Stimulated activated CD8-positive, alpha-beta memory T cell treated with anti-CD3 and anti-CD28 coated beads, Interleukin-4, amount 100 ng/mL, for 48 hours (primary cell): ENCODE results near the gene HID1.
A peak's percentile ranks its signal among the peaks of the same experiment; 100 is the strongest.
"Not testable (repeated sequence)": the region's sequence is repeated elsewhere in the genome, so short reads cannot be mapped to it uniquely, and the experiment has no call there.

Source experiments
- DNase-seq: peaks from one replicate; pipeline ENCODE4 v3.0.0-alpha.2; 2020

The HID1 gene

GRCh38 chr17:74995847-74996246, 23.3 kb upstream of the HID1 start:
- DNase-seq = no peak

- DNase-seq = no peak
Measured at GRCh38 chr17:74994440-74994839, 21.9 kb upstream of the HID1 start.

GRCh38 chr17:74992223-74992622, 19.7 kb upstream of the HID1 start:
- DNase-seq = no peak

DNA sequence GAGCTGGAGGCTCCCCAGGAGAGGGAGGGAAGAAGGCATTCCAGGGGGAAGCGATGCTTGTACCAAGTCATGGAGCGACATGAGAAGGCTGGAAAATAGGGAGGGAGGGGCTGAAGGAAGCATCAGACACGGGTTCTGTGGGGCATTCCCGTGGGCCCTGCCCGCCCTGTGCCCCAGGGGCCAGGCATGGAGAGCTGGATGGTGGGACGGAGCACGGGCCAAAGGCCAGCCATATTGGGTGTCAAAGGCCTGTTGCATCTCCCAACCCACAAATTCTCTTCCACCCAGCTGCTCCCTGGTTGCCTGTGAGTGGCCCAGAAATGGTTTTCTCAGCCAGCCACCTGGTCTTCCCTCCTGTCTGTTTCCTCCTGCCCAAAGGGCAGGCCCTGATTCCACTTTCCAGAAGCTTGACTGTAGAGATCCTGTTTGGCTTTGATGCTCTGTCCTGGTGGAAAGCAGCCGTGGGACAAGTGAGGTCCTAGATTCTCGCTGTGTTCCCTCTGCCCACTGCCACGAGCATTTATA, 18.1 kb upstream of the HID1 start:
- DNase-seq = no peak

- DNase-seq = peak; percentile 39
Measured at GRCh38 chr17:74987909-74988711, 15.6 kb upstream of the HID1 start.

DNA sequence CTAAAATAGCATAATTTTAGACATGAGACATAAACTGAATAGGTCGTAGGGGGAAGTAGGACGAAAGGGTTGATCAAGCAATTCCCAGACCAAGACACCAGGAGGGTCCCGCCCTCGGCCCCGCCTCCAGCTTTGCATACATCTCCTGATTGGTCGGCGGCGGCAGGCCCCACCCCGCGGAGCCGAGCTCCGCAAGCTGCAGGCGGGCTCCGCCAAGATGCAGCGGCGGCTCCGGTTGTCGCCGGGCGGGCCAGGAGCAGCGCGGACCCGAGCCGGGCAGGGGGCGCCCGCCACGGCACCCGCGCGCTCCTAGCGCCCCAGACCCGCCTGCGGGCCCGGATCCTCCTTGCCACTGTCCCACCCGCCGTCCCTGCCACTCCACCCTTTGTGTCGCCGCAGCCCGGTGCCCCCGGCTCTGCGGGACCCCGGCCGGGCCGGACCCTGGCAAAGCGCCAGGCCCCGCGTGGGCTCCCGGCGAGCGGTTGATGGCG, 14.9 kb upstream of the HID1 start, which contains the start of gene CDR2L:
CDR2L (plus strand) TSS at position 215 of the 491 bp plus-strand sequence. CDS start 412 bp downstream, outside the sequence.
- DNase-seq = peak; percentile 96

- DNase-seq = no peak
Measured at GRCh38 chr17:74986206-74986576, 13.6 kb upstream of the HID1 start.

DNA sequence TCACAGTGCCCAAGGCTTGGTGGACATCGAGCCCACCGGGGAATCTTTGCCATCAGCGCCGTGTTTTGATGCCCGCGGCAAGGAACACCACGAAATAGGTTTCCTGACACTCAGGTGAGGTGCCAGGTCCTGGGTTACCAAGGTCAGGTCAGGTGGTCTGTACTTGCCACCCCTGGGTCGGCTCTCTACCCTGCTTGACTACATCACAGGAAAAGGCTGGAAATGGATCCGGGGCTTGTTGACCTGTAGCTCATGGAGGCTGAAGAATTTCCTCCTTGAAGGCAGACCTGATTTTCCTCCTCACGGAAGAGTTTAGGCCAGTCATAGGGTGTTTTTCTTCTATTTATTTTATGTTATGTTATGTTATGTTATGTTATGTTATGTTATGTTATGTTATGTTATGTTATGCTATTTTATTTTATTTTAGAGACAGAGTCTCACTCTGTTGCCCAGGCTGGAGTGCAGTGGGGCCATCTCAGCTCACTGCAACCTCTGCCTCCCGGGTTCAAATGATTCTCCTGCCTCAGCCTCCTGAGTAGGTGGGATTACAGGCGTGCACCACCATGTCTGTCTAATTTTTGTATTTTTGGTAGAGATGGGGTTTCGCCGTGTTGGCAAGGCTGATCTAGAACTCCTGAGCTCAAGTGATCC, 10.2 kb upstream of the HID1 start:
- not testable (repeated sequence) for DNase-seq

DNA sequence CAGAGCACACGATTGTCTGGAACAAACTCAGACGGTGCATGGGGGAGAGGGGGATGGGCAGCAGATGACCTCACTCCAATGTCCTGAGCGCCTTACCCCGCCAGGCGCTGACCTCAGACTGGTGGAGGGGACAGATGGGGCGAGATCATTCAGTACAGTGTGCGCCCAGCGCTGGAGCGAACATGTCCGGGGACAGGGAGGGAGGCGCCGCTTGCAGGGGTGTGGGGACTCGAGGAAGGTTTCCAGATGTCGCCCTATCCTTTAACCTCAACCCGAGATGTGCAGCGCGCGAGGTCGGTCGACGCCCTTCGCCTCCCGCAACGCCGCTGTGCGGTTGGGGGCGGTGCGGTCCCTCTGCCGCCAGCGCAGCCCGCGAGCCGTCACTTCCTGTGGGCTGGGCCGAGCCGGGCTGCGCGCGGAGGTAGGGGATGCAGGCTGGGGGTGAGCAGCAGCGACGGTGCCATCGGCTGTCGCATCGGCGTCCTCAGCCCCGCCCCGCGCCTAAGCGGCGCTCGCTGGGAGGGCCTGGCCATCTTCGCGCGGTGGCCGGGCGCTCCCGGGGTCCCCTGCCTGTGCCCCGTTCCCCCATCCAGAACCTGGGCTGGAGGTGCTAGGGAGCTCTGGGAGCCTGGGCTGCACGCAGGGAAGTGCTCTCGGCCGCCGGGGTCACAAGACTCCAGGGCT, 9.6 kb upstream of the HID1 start:
- DNase-seq = peak; percentile 83

DNA sequence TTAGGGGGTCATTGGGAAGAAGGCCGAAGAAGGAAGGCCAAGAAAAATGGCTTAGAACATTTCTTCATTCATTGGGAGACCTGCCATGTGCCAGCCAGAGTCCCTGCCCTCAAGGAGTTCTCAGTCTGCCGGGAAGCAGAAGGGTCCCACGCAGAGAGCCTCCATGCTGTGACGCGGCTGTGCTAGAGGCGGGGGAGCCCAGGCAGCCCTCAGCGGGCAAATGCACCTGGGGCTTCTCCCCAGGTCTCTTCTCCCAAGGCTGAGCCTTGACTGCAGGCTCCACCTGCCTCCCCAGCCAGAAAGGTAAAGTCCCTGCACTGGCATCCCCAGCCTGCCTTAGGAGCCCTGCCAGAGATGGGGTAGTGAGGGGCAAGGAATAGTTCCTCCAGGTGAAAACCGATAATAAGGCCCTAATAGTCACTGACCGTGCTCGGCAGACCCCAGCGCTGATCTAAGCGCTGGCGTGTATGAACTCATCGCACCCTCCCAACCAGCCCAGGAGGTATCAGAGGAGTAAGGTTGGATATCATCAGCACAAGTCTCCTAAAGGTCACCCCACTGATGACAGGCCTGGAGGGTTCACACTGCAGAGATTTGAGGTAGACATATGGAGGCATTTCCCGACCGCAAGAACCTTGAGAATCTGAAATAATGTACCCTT, 8.9 kb upstream of the HID1 start:
- DNase-seq = no peak

DNA sequence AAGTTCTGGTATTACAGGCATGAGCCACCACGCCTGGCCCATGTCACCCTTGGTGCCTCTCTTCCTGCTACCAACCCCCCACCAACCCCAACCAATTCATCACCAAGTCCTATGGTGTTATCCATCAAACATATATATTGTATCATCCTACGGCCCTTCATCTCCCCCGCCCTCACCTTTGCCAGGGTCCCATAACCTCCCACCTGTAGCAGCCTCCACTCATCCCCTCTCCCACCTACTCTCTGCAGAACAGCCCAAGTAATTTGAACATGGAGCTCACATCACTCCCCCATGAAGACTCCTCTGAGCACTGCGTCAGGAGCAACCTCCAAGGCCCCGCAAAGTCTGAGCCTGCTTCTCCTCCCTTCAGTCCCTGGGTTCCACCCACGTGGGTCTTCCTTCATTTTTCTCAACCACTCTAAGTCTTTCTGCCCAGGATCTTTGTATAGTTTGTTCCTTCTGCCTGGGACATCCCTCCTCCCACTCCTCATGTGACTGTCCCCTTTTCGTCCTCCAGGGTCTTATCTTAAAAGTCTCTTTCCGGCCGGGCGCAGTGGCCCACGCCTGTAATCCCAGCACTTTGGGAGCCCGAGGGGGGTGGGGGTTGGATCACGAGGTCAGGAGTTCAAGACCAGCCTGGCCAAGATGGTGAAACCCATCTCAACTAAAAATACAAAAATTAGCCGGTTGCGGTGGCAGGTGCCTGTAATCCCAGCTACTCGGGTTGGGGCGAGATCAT, 7.0 kb upstream of the HID1 start:
- DNase-seq = no peak

- DNase-seq = no peak
Measured at GRCh38 chr17:74978240-74978639, 5.7 kb upstream of the HID1 start.

GRCh38 chr17:74977802-74978201, 5.2 kb upstream of the HID1 start:
- DNase-seq = no peak

- DNase-seq = no peak
Measured at GRCh38 chr17:74975943-74976342, 3.4 kb upstream of the HID1 start.

DNA sequence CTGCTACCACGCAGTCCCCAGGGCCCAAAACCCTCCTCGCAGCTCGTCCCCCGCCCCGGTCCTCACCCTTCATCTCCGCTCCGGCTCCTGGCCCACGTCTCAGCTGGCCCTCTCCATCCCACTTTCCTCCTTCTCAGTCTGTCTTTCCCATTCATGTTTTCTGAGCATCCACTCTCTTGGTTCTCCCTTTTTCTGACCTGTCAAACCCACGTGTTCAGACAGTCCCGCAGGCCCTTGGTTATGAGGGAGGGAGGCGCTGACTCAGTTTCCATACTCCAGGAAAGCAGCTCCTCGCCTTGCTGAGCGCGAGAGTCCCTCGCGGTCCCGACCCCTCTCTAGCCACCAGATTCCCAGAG, 392 bp upstream of the HID1 start:
- no peak for DNase-seq

- no peak for DNase-seq
Measured at GRCh38 chr17:74971842-74972106, 785 bp downstream of the HID1 start.

GRCh38 chr17:74971069-74971841, 1.3 kb downstream of the HID1 start:
- no peak for DNase-seq

DNA sequence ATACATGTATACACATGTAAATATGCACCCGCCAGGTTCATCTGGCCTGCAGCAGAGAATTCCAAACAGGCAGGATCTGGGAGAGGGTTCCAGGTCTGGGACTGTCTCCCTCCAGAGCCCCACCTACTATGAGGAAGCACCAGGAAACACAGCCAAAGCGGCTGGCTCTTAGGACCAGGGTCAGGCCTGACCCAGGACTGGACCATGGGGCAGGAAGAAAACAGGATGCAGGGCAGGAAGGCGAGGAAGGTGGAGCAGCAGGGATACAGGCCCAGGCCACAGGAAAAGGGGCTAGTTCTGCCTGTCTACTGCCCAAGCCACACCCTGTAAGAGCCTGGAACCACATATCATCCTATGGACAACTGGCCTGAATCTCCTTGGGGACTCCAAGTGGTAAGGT, 2.2 kb downstream of the HID1 start:
- DNase-seq = no peak

DNA sequence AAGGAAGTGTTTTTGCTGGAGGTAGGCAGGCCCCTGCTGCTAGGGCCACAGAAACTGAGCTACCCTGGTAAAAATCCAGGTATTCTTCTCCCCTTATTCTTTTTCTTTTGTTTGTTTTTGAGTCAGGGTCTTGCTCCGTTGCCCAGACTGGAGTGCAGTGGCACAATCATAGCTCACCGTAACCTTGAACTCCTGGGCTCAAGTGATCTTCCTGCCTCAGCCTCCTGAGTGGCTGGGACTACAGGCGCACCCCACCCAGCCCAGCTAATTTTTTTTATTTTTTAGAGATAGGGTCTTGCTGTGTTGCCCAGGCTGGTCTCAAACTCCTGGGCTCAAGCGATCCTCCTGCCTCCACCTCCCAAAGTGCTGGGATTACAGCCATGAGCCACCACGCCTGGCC, 3.1 kb downstream of the HID1 start:
- not testable (repeated sequence) for DNase-seq

GRCh38 chr17:74968361-74968780, 4.2 kb downstream of the HID1 start:
- DNase-seq = no peak

DNA sequence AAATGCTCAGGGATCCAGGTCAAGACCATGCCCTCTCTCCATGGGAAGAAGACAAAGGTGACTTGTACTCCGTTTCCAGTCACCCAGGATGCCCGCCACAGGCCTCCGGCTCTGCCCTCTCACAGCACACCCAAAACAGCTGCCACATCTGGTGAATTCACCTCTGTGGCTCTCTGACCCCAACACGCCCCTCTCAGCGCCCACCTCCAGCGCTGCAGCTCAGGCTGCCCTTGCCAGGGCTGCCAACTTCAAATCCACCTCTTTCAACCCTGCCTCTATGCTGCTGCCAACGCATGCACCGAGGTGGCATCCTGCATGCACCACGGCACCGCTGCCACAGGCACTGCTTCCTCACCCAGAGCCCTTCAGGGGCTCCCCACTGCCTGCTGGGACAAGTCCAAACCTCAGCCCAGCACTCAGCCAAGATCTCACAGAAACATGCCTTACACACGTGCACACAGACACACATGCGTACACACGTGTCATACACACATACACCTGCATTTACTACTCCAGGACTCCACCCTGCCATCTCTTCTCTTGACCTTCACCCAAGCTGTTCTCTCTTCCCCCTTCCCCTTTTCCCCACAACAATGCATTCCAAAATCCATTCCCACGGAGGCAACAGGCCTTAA, 7.5 kb downstream of the HID1 start:
- no peak for DNase-seq
